NCI-H1105 (cell line): ENCODE results near the gene CLIC2.
"Not testable (repeated sequence)": the region's sequence is repeated elsewhere in the genome, so short reads cannot be mapped to it uniquely, and the experiment has no call there.

Experiments used
- DNase-seq: peaks from one replicate; lab custom pipeline; 2025; lab: John Stamatoyannopoulos, UW

Gene CLIC2

DNA sequence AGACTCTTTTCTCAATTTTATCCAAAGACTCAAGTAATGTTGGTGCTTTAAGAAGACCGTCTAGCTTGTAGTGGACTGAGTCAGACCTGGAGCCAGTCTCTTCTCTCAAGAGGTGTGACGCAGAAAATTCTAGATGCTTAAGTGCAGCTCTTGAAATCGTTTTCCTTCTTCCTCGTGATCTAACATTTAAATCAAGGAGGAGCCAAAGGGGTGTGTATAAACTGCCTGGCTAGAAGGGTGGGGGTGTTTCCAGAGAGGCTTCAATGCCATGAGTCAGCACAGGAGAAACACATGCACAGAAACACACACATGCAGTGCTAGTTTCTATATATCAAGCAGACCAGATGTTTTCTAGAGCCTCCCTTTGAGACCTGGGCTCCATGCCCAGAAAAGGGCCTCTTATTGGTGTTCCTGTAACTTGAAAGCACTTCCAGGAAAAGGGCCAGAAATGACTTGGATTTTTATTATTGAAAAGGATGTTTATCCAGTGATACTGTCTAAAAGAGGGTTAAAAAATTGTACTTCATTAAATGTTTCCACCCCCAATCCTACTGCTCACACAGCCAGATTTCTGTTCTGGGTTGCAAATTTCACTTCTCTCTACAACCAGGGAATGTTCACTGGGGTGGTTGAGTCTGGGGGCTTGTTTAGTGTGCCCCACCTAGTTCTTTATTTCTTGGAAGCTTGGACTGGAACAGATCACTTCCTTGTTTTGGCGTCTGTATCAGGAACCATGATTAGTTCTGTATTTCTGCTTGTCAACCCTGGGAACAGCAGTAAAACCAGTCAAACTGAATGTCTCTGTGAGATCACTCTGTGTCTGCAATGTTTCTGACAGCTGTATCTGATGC is at the start of gene CLIC2:
TSS of gene CLIC2 (minus strand) at position 129 of the 851 bp plus-strand sequence. CDS start 187 bp downstream, outside the sequence.
- peak; percentile 56 for DNase-seq

DNA sequence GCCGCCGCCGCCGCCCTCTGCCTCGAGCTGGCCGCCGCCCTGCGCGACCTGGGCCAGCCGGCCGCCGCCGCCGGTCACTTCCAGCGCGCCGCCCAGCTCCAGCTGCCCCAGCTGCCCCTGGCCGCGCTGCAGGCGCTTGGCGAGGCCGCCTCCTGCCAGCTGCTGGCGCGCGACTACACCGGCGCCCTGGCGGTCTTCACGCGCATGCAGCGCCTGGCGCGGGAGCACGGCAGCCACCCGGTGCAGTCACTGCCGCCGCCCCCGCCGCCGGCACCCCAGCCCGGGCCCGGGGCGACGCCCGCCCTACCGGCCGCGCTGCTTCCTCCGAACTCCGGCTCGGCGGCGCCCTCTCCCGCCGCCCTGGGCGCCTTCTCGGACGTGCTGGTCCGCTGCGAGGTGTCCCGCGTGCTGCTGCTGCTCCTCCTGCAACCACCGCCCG is 48.1 kb upstream of the CLIC2 start:
- not testable (repeated sequence) for DNase-seq

DNA sequence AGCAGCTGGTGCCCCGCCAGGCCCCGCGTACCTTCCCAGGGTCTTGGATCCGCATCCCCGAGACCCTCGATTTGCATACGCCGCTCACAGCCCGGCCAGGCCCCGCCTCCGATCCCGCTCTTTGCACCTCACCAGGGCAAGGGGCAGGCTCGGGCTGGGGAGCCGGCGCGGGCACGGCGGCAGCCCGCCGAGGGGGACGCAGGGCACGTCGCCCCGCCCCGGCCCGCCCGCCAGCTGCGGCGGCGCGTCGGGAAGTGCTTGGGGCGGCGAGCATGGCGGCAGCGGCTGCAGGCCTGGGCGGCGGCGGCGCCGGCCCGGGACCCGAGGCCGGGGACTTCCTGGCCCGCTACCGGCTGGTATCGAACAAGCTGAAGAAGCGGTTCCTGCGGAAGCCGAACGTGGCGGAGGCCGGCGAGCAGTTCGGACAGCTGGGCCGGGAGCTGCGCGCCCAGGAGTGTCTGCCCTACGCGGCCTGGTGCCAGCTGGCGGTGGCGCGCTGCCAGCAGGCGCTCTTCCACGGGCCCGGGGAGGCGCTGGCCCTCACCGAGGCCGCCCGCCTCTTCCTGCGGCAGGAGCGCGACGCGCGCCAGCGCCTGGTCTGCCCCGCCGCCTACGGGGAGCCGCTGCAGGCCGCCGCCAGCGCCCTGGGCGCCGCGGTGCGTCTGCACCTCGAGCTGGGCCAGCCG is 47.6 kb upstream of the CLIC2 start, which contains the start of gene F8A2:
TSS of gene F8A2 (plus strand) at position 253 of the 686 bp plus-strand sequence. CDS start at position 273, 20 bp downstream.
- DNase-seq: not testable (repeated sequence)

DNA sequence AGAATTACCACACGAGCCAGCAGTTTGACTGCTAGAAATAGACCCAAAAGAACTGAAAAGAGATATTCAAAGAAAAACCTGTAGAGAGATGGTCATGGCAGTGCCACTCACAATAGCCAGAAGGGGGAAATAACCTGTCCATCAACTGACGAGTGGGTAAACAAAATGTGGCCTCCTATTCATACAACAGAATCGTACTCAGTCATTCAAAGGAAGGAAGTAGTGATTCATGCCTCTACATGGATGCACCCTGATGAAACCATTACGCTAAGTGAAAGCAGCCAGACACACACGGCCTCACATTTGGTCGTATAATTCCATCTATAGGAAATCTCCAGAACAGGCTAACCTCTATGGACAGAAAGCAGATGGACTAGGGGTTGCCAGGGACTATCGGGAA is 45.4 kb upstream of the CLIC2 start:
- not testable (repeated sequence) for DNase-seq

DNA sequence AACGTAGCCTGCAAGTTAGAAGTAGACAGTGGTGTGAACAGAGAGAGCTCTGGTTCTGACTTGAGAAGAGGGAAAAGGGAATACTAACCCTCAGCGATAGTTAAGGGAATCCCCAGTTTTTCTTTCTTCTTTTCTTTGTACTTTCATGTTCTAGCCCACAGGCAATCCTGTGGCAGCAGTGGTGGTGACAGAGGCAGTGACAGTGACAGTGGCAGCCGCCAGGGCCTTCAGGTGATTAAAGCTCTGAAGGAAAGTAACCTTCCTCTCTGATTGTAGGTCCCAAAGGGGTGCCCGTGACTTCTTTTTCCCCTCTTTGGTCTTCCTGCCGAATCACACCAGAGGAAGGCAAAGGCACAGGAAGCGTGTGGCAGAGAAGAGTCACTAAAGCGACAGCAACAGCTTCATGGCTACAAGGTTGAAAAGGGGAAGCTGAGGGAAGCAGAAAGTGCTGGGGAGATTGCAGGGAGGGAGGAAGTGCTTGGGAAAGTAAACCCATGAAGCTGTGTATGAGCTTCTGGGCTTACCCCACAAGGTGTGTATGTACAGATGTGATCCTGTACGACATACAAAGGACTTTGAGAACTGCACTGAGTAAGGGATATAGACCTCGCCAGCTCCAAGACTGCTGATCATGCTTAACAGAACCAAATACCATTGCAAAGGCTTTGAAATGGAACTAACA is 39.5 kb upstream of the CLIC2 start:
- not testable (repeated sequence) for DNase-seq

DNA sequence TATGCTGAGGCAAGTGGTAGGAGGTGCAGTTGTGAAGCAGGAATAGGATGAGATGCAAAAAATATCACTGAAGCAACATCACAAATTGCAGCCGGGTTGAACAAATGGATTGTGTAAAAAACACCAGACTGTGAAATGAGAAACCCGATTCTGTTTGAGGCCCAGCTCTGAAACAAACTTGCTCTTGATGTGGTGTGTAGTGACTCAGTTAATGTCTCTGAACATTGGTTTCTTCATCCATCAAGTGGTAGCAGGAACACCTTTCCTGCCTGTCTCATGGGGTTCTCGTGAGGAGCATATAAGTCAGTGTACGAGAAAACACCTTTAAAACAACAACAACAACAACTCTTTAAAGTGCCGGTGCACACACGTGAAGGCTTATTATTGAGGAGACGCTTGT is 29.3 kb upstream of the CLIC2 start:
- DNase-seq: not testable (repeated sequence)

DNA sequence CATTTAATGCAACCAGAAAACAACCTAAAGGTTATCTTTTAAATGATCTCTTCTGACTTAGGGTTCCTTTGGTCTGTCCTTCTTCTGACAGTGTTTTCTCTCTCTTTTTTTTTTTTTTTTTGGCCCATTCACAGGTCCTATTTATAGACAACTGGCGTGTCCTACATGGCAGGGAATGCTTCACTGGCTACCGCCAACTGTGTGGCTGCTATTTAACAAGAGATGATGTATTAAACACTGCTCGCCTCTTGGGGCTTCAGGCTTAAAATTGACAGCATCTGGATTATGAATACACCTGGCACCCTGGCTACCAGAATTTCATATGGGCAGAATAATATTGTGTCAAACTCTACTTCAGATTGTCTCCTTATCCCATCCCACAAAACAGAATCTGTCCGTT is 15.0 kb upstream of the CLIC2 start:
- not testable (repeated sequence) for DNase-seq

DNA sequence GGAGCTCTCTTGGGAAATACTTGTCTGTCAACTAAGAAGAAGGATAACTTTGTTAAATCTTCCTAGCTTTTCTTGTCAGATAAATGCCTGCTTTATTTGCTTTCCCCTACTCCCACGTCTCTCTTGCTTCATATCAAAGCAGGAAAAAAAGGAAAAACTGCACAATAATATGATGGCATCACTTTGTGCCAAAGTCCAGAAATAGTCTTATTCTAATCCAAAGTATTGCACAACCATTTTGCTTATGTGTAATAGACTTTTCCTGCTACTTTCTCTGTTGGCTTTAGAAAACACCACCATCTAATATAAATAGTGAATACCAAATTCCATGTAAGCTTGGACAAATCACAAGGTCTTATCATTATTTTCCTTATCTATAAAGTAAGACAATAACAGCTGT is 11.3 kb upstream of the CLIC2 start:
- DNase-seq: not testable (repeated sequence)

DNA sequence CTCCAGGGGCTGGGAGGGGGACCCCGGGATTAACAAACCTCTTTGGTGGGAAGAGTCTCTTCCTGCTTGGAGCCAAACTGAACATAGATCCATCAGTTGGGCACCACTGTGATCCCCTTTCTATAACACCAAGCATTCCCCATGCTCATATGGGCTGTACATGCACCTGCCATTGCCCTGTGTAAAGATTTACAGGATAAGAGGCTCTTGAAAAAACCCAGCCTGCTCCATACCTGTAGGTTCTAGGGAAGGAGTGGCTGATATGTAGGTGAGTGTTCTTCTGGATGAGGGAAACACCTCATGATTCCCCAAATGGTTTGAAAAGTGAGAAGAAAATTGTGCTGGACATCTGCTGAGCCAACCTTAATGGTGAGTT is 911 bp upstream of the CLIC2 start:
- DNase-seq: not testable (repeated sequence)

DNA sequence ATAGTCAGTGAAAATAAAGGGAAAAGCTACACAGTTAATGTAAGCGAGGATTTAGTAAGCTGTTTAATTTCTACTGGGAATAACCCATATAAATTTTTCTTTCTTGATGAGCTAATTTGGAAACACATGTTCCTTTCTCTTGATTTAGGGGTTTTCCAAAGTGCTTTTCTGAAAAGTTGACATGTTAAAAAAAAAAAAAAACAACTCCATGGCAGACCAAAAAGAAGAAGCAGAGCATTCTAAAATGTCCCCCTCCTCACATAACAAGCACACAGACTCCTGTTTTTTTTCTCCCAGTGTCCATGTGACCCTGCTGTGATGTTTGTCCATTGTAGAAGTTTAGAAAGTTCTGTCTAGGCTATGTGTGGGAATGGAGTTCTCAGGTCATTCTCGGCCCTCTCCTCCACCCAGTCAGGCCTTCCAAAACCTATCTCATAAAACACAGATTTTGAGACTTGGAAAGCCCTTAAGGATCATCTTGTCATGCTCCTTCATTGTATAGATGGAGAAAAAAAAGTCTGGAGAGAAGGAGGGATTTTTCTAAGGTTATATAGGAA is 792 bp downstream of the CLIC2 start:
- DNase-seq: no peak

DNA sequence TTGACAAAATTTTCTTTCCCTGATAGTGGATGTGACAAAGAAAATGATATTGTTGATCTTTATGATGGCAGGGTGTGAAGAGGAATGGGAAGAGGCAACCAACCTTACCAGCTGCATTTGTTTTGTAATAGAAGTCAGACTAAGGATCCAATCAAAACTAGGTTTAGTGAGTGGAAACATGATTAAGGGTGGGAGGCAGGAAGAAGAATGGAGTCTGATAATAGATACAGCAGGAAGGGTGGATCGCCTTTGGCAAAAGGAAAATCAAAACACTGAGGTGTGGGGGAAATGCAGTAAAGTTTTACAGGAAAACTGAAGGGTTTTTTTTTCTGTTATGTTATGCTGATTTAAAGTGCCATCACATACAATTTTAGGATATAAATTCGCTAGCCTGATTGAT is 3.4 kb downstream of the CLIC2 start:
- DNase-seq: no peak

DNA sequence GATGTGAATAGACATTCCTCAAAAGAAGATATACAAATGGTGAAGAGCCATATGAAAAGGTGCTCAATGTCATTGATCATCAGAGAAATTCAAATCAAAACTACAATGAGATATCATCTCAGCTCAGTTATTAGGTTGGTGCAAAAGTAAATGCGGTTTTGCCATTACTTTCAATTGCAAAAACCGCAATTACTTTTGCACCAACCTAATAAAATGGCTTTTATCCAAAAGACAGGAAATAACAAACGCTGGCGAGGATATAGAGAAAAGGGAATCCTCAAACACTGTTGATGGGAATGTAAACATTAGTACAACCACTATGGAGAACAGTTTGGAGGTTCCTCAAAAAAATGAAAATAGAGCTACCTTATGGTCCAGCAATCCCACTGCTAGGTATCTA is 5.1 kb downstream of the CLIC2 start:
- DNase-seq: no peak

DNA sequence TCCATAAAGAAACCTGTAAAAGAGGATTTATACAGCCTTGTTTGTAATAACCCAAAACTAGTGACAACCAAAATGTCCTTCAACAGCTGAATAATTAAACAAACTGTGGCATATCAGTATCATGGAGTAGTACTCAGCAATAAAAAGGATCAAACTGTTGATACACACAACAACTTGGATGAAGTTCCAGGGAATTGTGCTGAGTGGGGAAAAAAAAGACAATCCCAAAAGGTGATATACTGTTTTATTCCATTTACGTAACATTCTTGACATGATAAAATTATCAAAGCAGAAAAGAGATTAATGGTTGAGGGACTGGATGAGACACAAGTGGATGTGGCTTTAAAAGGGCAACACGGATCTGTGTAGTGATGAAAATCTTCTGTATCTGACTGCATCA is 7.8 kb downstream of the CLIC2 start:
- no peak for DNase-seq

DNA sequence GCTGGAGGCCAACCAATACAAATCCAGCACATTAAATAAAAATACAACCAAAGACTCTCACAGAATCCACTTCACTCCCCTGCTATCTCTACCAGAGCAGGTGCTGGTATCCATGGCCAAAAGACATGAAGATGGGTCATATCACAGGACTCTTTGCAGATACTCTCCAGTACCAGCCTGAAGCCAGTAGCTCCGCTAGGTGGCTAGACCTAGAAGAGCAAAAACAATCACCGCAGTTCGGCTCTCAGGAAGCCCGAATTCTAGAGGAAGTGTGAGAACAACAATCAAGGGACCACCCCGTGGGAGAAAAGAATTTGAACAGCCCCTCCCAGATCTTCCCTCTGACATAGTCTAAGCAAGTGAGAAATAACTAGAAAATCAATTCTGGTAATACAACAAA is 20.2 kb downstream of the CLIC2 start:
- DNase-seq: no peak

DNA sequence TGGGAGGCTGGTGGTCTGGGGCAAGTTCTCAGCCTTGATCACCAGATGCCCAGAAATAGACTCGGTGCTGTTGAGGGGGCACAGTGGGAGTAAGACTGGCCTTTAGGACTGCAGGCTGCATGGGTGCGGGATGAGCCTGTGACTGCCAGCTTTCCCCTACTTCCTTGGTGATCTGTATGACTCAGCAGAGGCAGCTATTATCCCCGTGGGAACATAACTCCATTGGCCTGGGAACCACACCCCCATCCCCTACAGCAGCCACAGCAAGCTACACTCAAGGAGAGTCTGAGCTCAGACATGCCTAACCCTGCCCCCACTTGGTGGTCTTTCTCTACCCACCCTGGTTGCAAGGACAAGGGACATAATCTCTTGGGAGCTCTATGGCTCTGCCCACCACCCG is 20.6 kb downstream of the CLIC2 start:
- no peak for DNase-seq

DNA sequence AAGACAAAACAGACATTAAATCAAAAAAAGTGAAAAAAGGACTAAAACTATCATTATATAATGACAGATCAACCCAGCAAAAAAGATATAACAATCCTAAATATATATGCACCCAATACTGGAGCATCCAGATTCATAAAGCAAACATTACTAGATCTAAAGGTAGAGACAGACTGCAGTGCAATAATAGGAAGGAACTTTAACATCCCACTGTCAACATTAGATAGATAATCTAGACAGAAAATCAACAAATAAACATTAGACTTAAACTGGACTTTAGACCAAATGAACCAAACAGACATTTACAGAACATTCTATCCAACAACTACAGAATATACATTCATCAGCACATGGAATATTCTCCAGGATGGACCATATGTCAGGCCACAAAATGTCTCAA is 40.6 kb downstream of the CLIC2 start:
- no peak for DNase-seq

DNA sequence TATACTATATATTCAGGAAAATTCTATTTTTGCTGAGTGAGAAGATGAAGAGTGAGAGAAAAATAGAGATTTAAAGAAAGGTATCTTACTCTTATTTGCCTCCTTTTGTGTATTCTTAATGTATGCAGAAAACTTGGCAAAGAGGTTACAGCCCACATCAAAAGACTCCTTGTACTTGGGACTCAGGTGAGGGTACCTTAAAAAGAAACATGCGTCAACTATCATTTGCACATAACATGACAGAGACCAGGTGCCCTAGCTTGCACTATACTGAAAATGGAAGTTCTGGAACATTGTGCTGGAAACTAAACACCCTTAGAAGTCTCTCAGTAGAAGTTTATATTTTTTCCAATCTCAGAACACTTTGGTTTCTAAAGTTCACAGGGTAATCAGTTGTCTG is 54.5 kb downstream of the CLIC2 start:
- no peak for DNase-seq

DNA sequence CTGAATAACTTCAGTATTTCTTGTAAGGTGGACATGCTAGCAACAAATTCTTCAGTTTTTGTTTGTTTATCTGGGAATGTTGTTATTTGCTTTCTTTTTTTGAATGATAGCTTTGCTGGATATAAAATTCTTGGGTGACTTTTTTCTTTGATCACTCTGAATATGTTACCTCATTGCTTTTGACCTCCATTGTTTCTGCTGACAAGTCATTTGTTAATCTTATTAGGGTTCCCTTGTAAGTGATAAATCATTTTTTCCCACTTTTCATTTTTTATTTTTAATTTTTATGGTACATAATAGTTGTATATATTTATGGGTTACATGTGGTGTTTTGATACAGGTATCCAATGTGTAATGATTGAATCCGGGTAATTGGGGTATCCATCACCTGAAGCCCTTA is 63.4 kb downstream of the CLIC2 start:
- no peak for DNase-seq

DNA sequence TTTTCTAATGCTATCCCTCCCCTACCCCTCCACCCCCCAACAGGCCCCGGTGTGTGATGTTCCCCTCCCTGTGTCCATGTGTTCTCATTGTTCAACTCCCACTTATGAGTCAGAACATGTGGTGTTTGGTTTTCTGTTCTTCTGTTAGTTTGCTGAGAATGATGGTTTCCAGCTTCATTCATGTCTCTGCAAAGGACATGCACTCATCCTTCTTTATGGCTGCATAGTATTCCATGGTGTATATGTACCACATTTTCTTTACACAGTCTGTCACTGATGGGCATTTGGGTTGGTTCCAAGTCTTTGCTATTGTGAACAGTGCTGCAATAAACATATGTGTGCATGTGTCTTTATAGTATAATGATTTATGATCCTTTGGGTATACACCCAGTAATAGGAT is 66.4 kb downstream of the CLIC2 start:
- DNase-seq: not testable (repeated sequence)

DNA sequence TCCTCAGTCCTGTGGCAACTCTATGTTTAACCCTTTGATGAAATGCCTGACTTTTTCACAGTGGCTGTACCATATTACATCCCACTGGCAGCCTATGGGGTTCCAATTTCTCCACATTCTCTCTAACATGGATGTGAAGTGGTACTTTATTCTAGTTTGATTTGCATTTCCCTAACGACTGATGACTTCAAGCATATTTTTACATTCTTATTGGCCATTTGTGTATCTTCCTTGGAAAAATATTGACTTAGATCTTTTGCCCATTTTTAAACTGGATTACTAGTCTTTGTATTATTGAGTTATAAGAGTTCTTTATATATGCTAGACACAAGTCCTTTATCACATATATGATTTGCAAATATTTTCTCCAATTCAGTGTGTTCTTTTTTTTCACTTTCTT is 68.0 kb downstream of the CLIC2 start:
- no peak for DNase-seq

DNA sequence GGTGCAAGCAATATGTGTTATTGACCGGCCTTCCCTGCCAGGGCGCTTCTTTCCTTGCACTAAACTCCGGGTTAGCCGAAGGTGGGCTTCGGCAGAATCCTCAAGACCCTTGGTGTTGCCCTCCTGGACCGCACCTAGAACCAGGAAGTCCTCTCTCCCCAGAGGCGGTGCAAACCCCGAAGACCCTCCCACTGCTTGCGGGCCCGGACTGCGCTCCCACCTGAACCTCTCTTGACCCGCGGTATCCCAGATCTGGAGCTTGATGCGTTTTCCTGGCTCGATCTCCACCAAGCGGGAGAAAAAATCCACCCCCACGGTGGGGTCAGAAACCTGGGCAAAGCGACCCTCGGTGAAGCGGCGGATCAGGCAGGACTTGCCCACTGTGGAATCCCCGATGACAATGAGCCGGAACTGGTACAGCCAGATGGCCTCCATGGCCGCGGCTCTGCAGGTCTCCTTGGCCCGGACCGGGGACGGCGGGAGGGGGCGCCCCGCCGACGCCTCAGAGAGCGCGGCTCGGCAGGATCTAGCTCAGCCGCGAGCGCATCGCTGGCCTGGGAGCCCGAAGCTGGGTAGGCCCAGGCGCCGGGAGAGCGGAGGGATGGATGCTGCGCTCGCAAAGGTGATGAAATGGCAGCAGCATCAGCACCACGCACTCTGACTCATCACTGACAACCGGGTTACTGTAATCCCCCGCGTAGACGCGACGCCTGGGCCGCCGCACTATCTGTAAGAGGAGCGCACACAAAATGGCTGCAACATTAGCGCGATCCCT is 70.4 kb downstream of the CLIC2 start, which contains the start of gene RAB39B:
TSS of gene RAB39B (minus strand) at position 638 of the 775 bp plus-strand sequence. CDS start at position 435, 203 bp downstream.
- DNase-seq: peak; percentile 84
